MCF 10A (cell line): ENCODE results near the gene IGF1R. TPM values are rescaled to one million over a fixed set of nuclear protein-coding genes. Genes with fewer than 3 reads are reported as not detected.

Experiments
- BruUV-seq: library from RNA; stranded (reverse); fragments of 400-500 nt; replicated peaks from 2 replicates; lab custom pipeline; 2021; lab: Mats Ljungman, UMichigan
- CTCF ChIA-PET: fragments of 300-600 bp; sonication (Branson Sonifier 250); formaldehyde crosslinking; extraction: SDS; loops from one replicate; lab custom pipeline; 2021; ENCODE audit warnings: antibody characterized with exemption, inconsistent platforms; lab: Yijun Ruan, JAX
- POLR2A ChIA-PET: fragments of 300-600, 350-650 bp; sonication (Branson Sonifier 250); formaldehyde crosslinking; extraction: SDS; loops from one replicate; lab custom pipeline; 2020; ENCODE audit warnings: antibody characterized with exemption, inconsistent platforms; lab: Yijun Ruan, JAX
- DNase-seq: peaks from one replicate; pipeline ENCODE4 v3.0.0-alpha.2; 2018; ENCODE audit not compliant: unreplicated experiment
- H3K27ac Mint-ChIP-seq: one replicate; pipeline ENCODE4 v1.8.0; 2022; ENCODE audit warnings: mild to moderate bottlenecking, low read depth, mixed read lengths; ENCODE audit not compliant: unreplicated experiment
- H3K27me3 Mint-ChIP-seq: one replicate; pipeline ENCODE4 v1.8.0; 2022; ENCODE audit warnings: mixed read lengths; ENCODE audit not compliant: insufficient read depth, unreplicated experiment
- H3K36me3 Mint-ChIP-seq: one replicate; pipeline ENCODE4 v1.8.0; 2022; ENCODE audit warnings: mild to moderate bottlenecking, moderate library complexity, mixed read lengths; ENCODE audit not compliant: insufficient read depth, unreplicated experiment
- H3K4me1 Mint-ChIP-seq: one replicate; pipeline ENCODE4 v1.8.0; 2022; ENCODE audit warnings: mixed read lengths; ENCODE audit not compliant: insufficient read depth, unreplicated experiment
- H3K4me3 Mint-ChIP-seq: one replicate; pipeline ENCODE4 v1.8.0; 2022; ENCODE audit warnings: mild to moderate bottlenecking, moderate library complexity, mixed read lengths; ENCODE audit not compliant: unreplicated experiment
- H3K9me3 Mint-ChIP-seq: one replicate; pipeline ENCODE4 v1.8.0; 2022; ENCODE audit warnings: mixed read lengths; ENCODE audit not compliant: unreplicated experiment
- CTCF ChIP-seq: fragments of 200-600 bp; IDR thresholded peaks from one replicate; pipeline ENCODE4 v1.8.0; 2022; ENCODE audit warnings: antibody characterized with exemption, mild to moderate bottlenecking; ENCODE audit not compliant: unreplicated experiment
- intact Hi-C: fragments of 100-400 bp; cut with micrococcal nuclease; formaldehyde crosslinking; loops from 2 replicates; pipeline ENCODE4 v1.14.1; 2022
- total RNA-seq: library from RNA; stranded (reverse); gene quantifications from 2 replicates; pipeline ENCODE4 v1.2.3, GENCODE V29; 2022

The IGF1R gene
- total RNA-seq, 1 experiment from 2014 or later: 53.3 TPM

DNA sequence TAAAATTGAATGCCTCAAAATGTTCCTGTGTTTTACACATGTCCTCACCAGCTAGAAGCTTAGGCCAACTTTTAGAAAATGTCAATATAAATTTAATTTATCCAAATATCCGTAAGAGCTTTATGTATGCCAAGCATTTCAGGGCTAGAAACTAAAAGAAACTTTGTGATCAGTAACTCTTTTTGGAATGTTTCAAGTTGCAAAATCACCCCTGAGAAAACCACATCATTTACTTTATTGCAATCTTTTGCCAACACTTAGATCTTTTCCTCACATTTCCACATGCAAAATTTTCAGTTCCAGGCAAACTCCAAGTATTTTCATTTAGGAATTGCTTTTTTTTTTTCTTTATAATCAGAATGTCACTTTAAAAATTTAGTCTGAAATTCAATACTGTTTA is 20.1 kb upstream of the IGF1R start:
- Mint-ChIP-seq H3K27ac (no peak overlapping the region), H3K9me3 (no peaks in the 10 kb centered on the region), H3K4me1 (no peaks in the 10 kb centered on the region), H3K27me3 (peaks cover 100% of the 10 kb centered on the region), H3K36me3 (peaks cover 6% of the 10 kb centered on the region), H3K4me3 (no peak overlapping the region)
- BruUV-seq: no TSS peak
- ChIA-PET POLR2A (interaction anchor here (1.0 to 1.7 kb wide), 2 partner anchors 13 to 47 kb away, joined by 3 to 7 read pairs; no protein-coding TSS in a partner anchor), CTCF (interaction anchor here (0.6 to 0.8 kb wide), 3 partner anchors 24 to 111 kb away, joined by 3 to 6 read pairs (median 3); no protein-coding TSS in a partner anchor)
- TF ChIP-seq CTCF: no peak
- DNase-seq: no peak
- intact Hi-C loops: no loop called here

- H3K4me3 Mint-ChIP-seq: no peak overlapping the region
- DNase-seq: no peak
- no peak overlapping the region for H3K27ac Mint-ChIP-seq
- TF ChIP-seq CTCF: no peak
- no peaks in the 10 kb centered on the region for H3K9me3 Mint-ChIP-seq
- no peaks in the 10 kb centered on the region for H3K4me1 Mint-ChIP-seq
- CTCF ChIA-PET: interaction anchor here (1.4 kb wide), 1 partner anchor 246 kb away, joined by 4 read pairs; no protein-coding TSS in a partner anchor
- POLR2A ChIA-PET: no interaction called here
- H3K36me3 Mint-ChIP-seq: no peaks in the 10 kb centered on the region
- intact Hi-C loops: no loop called here
- H3K27me3 Mint-ChIP-seq: peaks cover 88% of the 10 kb centered on the region
- no TSS peak for BruUV-seq
Observed at GRCh38 chr15:98635848-98636247, 12.5 kb upstream of the IGF1R start.

DNA sequence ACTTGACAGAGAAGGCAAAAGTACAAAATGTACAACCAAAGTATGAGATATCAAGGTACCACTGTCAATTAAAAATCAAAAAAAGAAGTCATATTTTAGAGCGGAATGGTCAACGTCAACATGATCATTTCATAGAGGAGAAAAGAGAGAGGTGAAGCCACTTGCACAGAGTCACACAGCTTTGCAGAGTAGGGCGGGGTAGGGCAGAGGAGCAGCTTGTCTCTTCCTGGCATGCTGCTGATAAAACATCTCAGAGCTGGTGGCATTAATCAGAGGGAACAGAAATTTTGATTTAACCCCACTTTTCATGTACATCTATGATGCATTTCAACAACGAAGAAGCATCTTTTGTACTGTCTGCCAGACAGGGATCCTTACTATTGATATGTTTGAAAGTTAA is 5.2 kb upstream of the IGF1R start:
- ChIA-PET CTCF (interaction anchor here (0.7 to 2.7 kb wide), 4 partner anchors 9 to 124 kb away, joined by 3 to 14 read pairs (median 3); no protein-coding TSS in a partner anchor), POLR2A (no interaction called here)
- H3K9me3 Mint-ChIP-seq: no peaks in the 10 kb centered on the region
- peaks cover 92% of the 10 kb centered on the region for H3K27me3 Mint-ChIP-seq
- H3K36me3 Mint-ChIP-seq: peaks cover under 1% of the 10 kb centered on the region
- no peak for DNase-seq
- intact Hi-C loops: loop anchor here (1.0 kb wide), 1 partner anchor 201 kb away; no protein-coding TSS in a partner anchor
- H3K4me1 Mint-ChIP-seq: no peaks in the 10 kb centered on the region
- TF ChIP-seq CTCF: no peak
- H3K27ac Mint-ChIP-seq: no peak overlapping the region
- BruUV-seq: no TSS peak
- no peak overlapping the region for H3K4me3 Mint-ChIP-seq

- intact Hi-C loops: loop anchor here (1.0 to 5.0 kb wide), 3 partner anchors 64 to 411 kb away; no protein-coding TSS in a partner anchor
- CTCF ChIA-PET: interaction anchor here (0.6 to 2.6 kb wide), 21 partner anchors 9 to 430 kb away, joined by 3 to 28 read pairs (median 4); no protein-coding TSS in a partner anchor
- Mint-ChIP-seq H3K4me3 (peak overlapping the region; percentile 89), H3K36me3 (peaks cover 12% of the 10 kb centered on the region), H3K4me1 (no peaks in the 10 kb centered on the region), H3K27ac (no peak overlapping the region), H3K9me3 (no peaks in the 10 kb centered on the region), H3K27me3 (peaks cover 57% of the 10 kb centered on the region)
- DNase-seq: no peak
- no peak for TF ChIP-seq CTCF
- BruUV-seq: no TSS peak
- POLR2A ChIA-PET: interaction anchor here (0.6 to 4.3 kb wide), 14 partner anchors 10 to 411 kb away, joined by 3 to 26 read pairs (median 4); no protein-coding TSS in a partner anchor
Observed at GRCh38 chr15:98646546-98647025, 1.8 kb upstream of the IGF1R start.
